A673 (cell line): ENCODE results near the gene C10orf105. TPM values are rescaled to one million over a fixed set of nuclear protein-coding genes. Genes with fewer than 3 reads are reported as not detected.

Source experiments
- BruUV-seq: library from RNA; stranded (reverse); fragments of 400-500 nt; replicated peaks from 2 replicates; lab custom pipeline; 2021; lab: Mats Ljungman, UMichigan
- CTCF ChIA-PET: fragments of 300-600 bp; sonication (Branson Sonifier 250); formaldehyde crosslinking; loops from one replicate; lab custom pipeline; 2022; ENCODE audit warnings: antibody characterized with exemption; lab: Charles Lee
- POLR2A ChIA-PET: fragments of 300-600 bp; sonication (Branson Sonifier 250); formaldehyde crosslinking; loops from one replicate; lab custom pipeline; 2022; ENCODE audit warnings: antibody characterized with exemption; ENCODE audit not compliant: low non-redundant PET; lab: Charles Lee
- DNase-seq: peaks from one replicate; pipeline ENCODE4 v3.0.0-alpha.2; 2015; ENCODE audit warnings: low spot score
- H3K27ac ChIP-seq: fragments of 200-600 bp; sonication (generic); 2 replicates; pipeline ENCODE4 v1.5.1; 2016; ENCODE audit warnings: mixed run types, low read depth, mild to moderate bottlenecking, mixed read lengths, antibody characterized with exemption, low read length; ENCODE audit not compliant: poor library complexity, severe bottlenecking
- H3K27me3 ChIP-seq: fragments of 200-600 bp; sonication (generic); replicated peaks from 2 replicates; pipeline ENCODE4 v1.6.1; 2017; ENCODE audit warnings: mixed run types, low read depth, mild to moderate bottlenecking, mixed read lengths, antibody characterized with exemption, low read length; ENCODE audit not compliant: insufficient read depth, poor library complexity
- H3K36me3 ChIP-seq: fragments of 200-600 bp; sonication (generic); 2 replicates; pipeline ENCODE4 v1.6.1; 2016; ENCODE audit warnings: mixed run types, mild to moderate bottlenecking, mixed read lengths, antibody characterized with exemption, low read length; ENCODE audit not compliant: insufficient read depth, poor library complexity, severe bottlenecking
- H3K4me1 ChIP-seq: fragments of 200-600 bp; sonication (generic); 2 replicates; pipeline ENCODE4 v1.6.1; 2017; ENCODE audit warnings: mixed run types, mild to moderate bottlenecking, mixed read lengths, antibody characterized with exemption, low read length; ENCODE audit not compliant: insufficient read depth, poor library complexity, severe bottlenecking
- H3K4me3 ChIP-seq: fragments of 200-600 bp; sonication (generic); 2 replicates; pipeline ENCODE4 v1.5.1; 2016; ENCODE audit warnings: low read depth, mixed run types, mild to moderate bottlenecking, mixed read lengths, low read length; ENCODE audit not compliant: poor library complexity, severe bottlenecking
- H3K9me3 ChIP-seq: fragments of 200-600 bp; sonication (generic); 2 replicates; pipeline ENCODE4 v1.6.1; 2016; ENCODE audit warnings: mixed run types, low read depth, mild to moderate bottlenecking, mixed read lengths, antibody characterized with exemption, low read length; ENCODE audit not compliant: poor library complexity, severe bottlenecking
- EZH2 ChIP-seq: fragments of 200-600 bp; sonication (generic); IDR thresholded peaks from 2 replicates; pipeline ENCODE4 v1.6.1; 2017; ENCODE audit warnings: borderline replicate concordance, low read depth, mild to moderate bottlenecking, mixed read lengths, antibody characterized with exemption, low read length; ENCODE audit not compliant: poor library complexity, severe bottlenecking
- intact Hi-C: fragments of 100-400 bp; cut with micrococcal nuclease; formaldehyde crosslinking; loops from one replicate; pipeline ENCODE4 v1.10.0; 2022; ENCODE audit not compliant: unreplicated experiment
- total RNA-seq: library from RNA; stranded (reverse); gene quantifications from 2 replicates; pipeline ENCODE4 v1.2.3, GENCODE V29; 2021
- TF ChIP-seq, protein P1 (sequence below): fragments of 300-800, 200-600 bp; sonication (generic); conservative IDR thresholded peaks from 2 replicates; pipeline ENCODE4 v1.5.1; 2017; ENCODE audit warnings: low read depth, mild to moderate bottlenecking, antibody characterized with exemption, low read length, moderate library complexity, mixed read lengths

C10orf105 gene
- total RNA-seq, 1 experiment from 2014 or later, result not detected

DNA sequence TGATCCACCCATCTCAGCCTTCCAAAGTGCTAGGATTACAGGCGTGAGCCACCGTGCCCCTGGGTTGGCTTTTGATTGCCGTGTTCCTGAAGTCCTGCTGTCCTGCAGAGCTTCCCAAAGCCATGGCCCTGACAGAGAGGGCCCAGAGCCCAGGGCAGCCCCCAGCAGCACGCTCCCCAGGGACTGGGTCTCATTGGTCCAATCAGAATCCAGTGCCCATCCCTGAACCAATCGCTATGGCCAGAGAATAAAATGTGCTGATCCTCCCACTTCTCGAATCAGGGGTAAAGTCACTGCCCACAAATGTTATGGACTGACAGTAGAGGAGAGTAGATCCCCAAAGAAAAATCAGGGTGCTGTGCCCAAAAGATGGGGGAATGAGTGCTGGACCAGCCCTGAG lies 5.0 kb upstream of the C10orf105 start:
- H3K9me3 ChIP-seq, result no peaks in the 10 kb centered on the region
- BruUV-seq, result no TSS peak
- TF ChIP-seq EZH2, result no peak
- TF ChIP-seq, protein P1, sequence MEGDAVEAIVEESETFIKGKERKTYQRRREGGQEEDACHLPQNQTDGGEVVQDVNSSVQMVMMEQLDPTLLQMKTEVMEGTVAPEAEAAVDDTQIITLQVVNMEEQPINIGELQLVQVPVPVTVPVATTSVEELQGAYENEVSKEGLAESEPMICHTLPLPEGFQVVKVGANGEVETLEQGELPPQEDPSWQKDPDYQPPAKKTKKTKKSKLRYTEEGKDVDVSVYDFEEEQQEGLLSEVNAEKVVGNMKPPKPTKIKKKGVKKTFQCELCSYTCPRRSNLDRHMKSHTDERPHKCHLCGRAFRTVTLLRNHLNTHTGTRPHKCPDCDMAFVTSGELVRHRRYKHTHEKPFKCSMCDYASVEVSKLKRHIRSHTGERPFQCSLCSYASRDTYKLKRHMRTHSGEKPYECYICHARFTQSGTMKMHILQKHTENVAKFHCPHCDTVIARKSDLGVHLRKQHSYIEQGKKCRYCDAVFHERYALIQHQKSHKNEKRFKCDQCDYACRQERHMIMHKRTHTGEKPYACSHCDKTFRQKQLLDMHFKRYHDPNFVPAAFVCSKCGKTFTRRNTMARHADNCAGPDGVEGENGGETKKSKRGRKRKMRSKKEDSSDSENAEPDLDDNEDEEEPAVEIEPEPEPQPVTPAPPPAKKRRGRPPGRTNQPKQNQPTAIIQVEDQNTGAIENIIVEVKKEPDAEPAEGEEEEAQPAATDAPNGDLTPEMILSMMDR, result no peak
- no peak for DNase-seq
- ChIA-PET POLR2A (no interaction called here), CTCF (no interaction called here)
- H3K27ac ChIP-seq, result no peak overlapping the region
- no peaks in the 10 kb centered on the region for H3K27me3 ChIP-seq
- H3K4me3 ChIP-seq, result no peak overlapping the region
- H3K4me1 ChIP-seq, result peaks cover 5% of the 10 kb centered on the region
- no peaks in the 10 kb centered on the region for H3K36me3 ChIP-seq
- intact Hi-C loops, result no loop called here

GRCh38 chr10:71723311-71723710 lies 3.7 kb upstream of the C10orf105 start:
- no peaks in the 10 kb centered on the region for H3K4me1 ChIP-seq
- no peak for DNase-seq
- no peak overlapping the region for H3K4me3 ChIP-seq
- ChIA-PET CTCF (no interaction called here), POLR2A (no interaction called here)
- BruUV-seq, result no TSS peak
- H3K27me3 ChIP-seq, result no peaks in the 10 kb centered on the region
- H3K36me3 ChIP-seq, result no peaks in the 10 kb centered on the region
- TF ChIP-seq, protein P1, result no peak
- TF ChIP-seq EZH2, result no peak
- H3K9me3 ChIP-seq, result no peaks in the 10 kb centered on the region
- intact Hi-C loops, result no loop called here
- H3K27ac ChIP-seq, result no peak overlapping the region

- no peak for DNase-seq
- no peaks in the 10 kb centered on the region for H3K4me1 ChIP-seq
- no peak for TF ChIP-seq EZH2
- TF ChIP-seq, protein P1, result no peak
- H3K4me3 ChIP-seq, result no peak overlapping the region
- H3K36me3 ChIP-seq, result no peaks in the 10 kb centered on the region
- BruUV-seq, result no TSS peak
- CTCF ChIA-PET, result no interaction called here
- POLR2A ChIA-PET, result no interaction called here
- no peak overlapping the region for H3K27ac ChIP-seq
- no peaks in the 10 kb centered on the region for H3K27me3 ChIP-seq
- no peaks in the 10 kb centered on the region for H3K9me3 ChIP-seq
- intact Hi-C loops, result no loop called here
These were observed 3.3 kb upstream of the C10orf105 start for GRCh38 chr10:71722849-71723248.
